GM12878 (cell line): ENCODE measurements around the gene FBXL3. TPM values are rescaled to one million over a fixed set of nuclear protein-coding genes. Genes with fewer than 3 reads are reported as not detected.

Experiments used
- ATAC-seq: fragments of 200-7000 bp; cut with Tn5 transposase; 3 replicates; pipeline ENCODE4 v1.9.1; 2020; ENCODE audit warnings: mild to moderate bottlenecking, moderate library complexity
- BruUV-seq: library from RNA; stranded (reverse); fragments of 400-500 nt; replicated peaks from 2 replicates; lab custom pipeline; 2021; lab: Mats Ljungman, UMichigan
- CTCF ChIA-PET: fragments of 300-600 bp; sonication (Branson Sonifier 250); formaldehyde crosslinking; extraction: SDS; loops from one replicate; lab custom pipeline; 2021; ENCODE audit warnings: inconsistent platforms; lab: Yijun Ruan, JAX
- POLR2A ChIA-PET: fragments of 350-600 bp; formaldehyde crosslinking; extraction: SDS; loops from one replicate; lab custom pipeline; 2021; ENCODE audit warnings: inconsistent platforms; lab: Charles Lee
- RAD21 ChIA-PET: fragments of 300-600 bp; sonication (Branson Sonifier 250); formaldehyde crosslinking; loops from one replicate; lab custom pipeline; 2023; ENCODE audit warnings: antibody characterized with exemption; ENCODE audit not compliant: unreplicated experiment; lab: Charles Lee
- SMC1A ChIA-PET: fragments of 300-600 bp; sonication (Branson Sonifier 250); formaldehyde crosslinking; loops from one replicate; lab custom pipeline; 2023; ENCODE audit not compliant: unreplicated experiment, uncharacterized antibody; lab: Charles Lee
- DNase-seq: peaks from one replicate; pipeline ENCODE4 v3.0.0-alpha.2; 2011; ENCODE audit warnings: low read depth, low spot score
- FAIRE-seq: peaks from 3 replicates; lab custom pipeline; 2011; peaks lifted over from hg19 to GRCh38; lab: Jason Lieb, UNC
- H2AFZ ChIP-seq: 2 replicates; pipeline ENCODE4 v1.6.0; 2011; ENCODE audit warnings: low read depth, low read length, control low read depth; ENCODE audit not compliant: control insufficient read depth
- H3K27ac ChIP-seq: 2 replicates; pipeline ENCODE4 v1.5.1; 2011; ENCODE audit warnings: control low read depth; ENCODE audit not compliant: control insufficient read depth, insufficient read depth
- H3K27me3 ChIP-seq, 2 experiments: replicated peaks in 1 of 2; 2 replicates each; pipeline versions ENCODE4 v1.6.0 to v1.6.1; 2011; ENCODE audit warnings: low read length in 1 of 2; ENCODE audit not compliant: control insufficient read depth in 2 of 2, insufficient read depth in 2 of 2
- H3K36me3 ChIP-seq, 2 experiments: 2 replicates each; pipeline ENCODE4 v1.5.1; 2011; ENCODE audit warnings: low read length in 1 of 2; ENCODE audit not compliant: control insufficient read depth in 2 of 2, insufficient read depth in 2 of 2
- H3K4me1 ChIP-seq: 2 replicates; pipeline ENCODE4 v1.6.1; 2011; ENCODE audit warnings: mild to moderate bottlenecking, low read length, moderate library complexity, mixed read lengths; ENCODE audit not compliant: control insufficient read depth, insufficient read depth
- H3K4me2 ChIP-seq: 2 replicates; pipeline ENCODE4 v1.6.0; 2011; ENCODE audit warnings: control low read depth; ENCODE audit not compliant: control insufficient read depth, insufficient read depth
- H3K4me3 ChIP-seq: fragments of 200-600 bp; sonication (generic); 2 replicates; pipeline ENCODE4 v1.5.1; 2016
- H3K79me2 ChIP-seq: 2 replicates; pipeline ENCODE4 v1.6.0; 2011; ENCODE audit warnings: low read length; ENCODE audit not compliant: control insufficient read depth, insufficient read depth
- H3K9ac ChIP-seq: 2 replicates; pipeline ENCODE4 v1.8.0; 2011; ENCODE audit warnings: low read length, control low read depth, mixed read lengths; ENCODE audit not compliant: control insufficient read depth, insufficient read depth
- H3K9me3 ChIP-seq: replicated peaks from 3 replicates; pipeline ENCODE4 v1.5.1; 2011; ENCODE audit warnings: mild to moderate bottlenecking, low read length; ENCODE audit not compliant: control insufficient read depth, insufficient read depth
- H4K20me1 ChIP-seq: 2 replicates; pipeline ENCODE4 v1.6.0; 2011; ENCODE audit not compliant: control insufficient read depth, insufficient read depth
- CBX3 ChIP-seq: fragments of 200-600 bp; sonication (generic); IDR thresholded peaks from 2 replicates; pipeline ENCODE4 v1.6.1; 2016; ENCODE audit warnings: low read depth, borderline replicate concordance
- CREB1 ChIP-seq: IDR thresholded peaks from 2 replicates; pipeline ENCODE4 v1.6.1; 2012; ENCODE audit warnings: low read depth, mild to moderate bottlenecking, inconsistent platforms
- GABPA ChIP-seq: IDR thresholded peaks from 2 replicates; pipeline ENCODE4 v1.6.1; 2014; ENCODE audit warnings: antibody characterized with exemption, low read depth, mild to moderate bottlenecking, inconsistent platforms
- JUND ChIP-seq: IDR thresholded peaks from 2 replicates; pipeline ENCODE4 v1.6.1; 2012; ENCODE audit warnings: low read depth, mild to moderate bottlenecking, low read length, improper control_type of control experiment, moderate library complexity
- MEF2A ChIP-seq: IDR thresholded peaks from 2 replicates; pipeline ENCODE4 v1.6.1; 2011; ENCODE audit warnings: low read depth, mild to moderate bottlenecking, low read length, moderate library complexity; ENCODE audit not compliant: insufficient read depth
- MLLT1 ChIP-seq: fragments of 450-650 bp; IDR thresholded peaks from 2 replicates; pipeline ENCODE4 v1.6.1; 2016; ENCODE audit warnings: mild to moderate bottlenecking
- REST ChIP-seq: IDR thresholded peaks from 2 replicates; pipeline ENCODE4 v1.6.1; 2012; ENCODE audit warnings: mild to moderate bottlenecking, low read depth, low read length
- SMARCA5 ChIP-seq: fragments of 450-650 bp; IDR thresholded peaks from 2 replicates; pipeline ENCODE4 v1.6.1; 2017; ENCODE audit warnings: mild to moderate bottlenecking
- TCF12 ChIP-seq: IDR thresholded peaks from 2 replicates; pipeline ENCODE4 v1.6.1; 2011; ENCODE audit warnings: low read depth, mild to moderate bottlenecking, low read length
- ZNF384 ChIP-seq: IDR thresholded peaks from 2 replicates; pipeline ENCODE4 v1.6.1; 2012; ENCODE audit warnings: low read depth, mild to moderate bottlenecking, low read length, improper control_type of control experiment, borderline replicate concordance
- WGBS: methylation state at CpG from one replicate; pipeline ENCODE4 v1.1.6; 2016; ENCODE audit warnings: low lambda C conversion rate; ENCODE audit not compliant: insufficient replicate concordance, insufficient coverage; ENCODE audit errors: missing lambda C conversion rate; 5-methylcytosine and 5-hydroxymethylcytosine counted together
- in situ Hi-C: fragments of 300-500 bp; cut with MboI; formaldehyde crosslinking; loops from 9 replicates; pipeline ENCODE4 v1.14.3; 2018; ENCODE audit warnings: mixed read lengths
- intact Hi-C: fragments of 100-400 bp; cut with micrococcal nuclease; formaldehyde crosslinking; loops from one replicate; pipeline ENCODE4 v1.14.2; 2022; ENCODE audit not compliant: unreplicated experiment
- polyA plus RNA-seq, 11 experiments: library from polyadenylated mRNA; depleted of rRNA in 4 of 11; unstranded in 6 of 11; stranded (reverse) in 5 of 11; fragments of >200 nt; fragmentation: Nextera tagmentation in 4 of 11; fragmentation: Illumina TruSeq in 1 of 11; extraction: Ambion mirVana in 4 of 11; extraction: Trizol in 1 of 11; gene quantifications; 1 replicate in 1 of 11; 2 replicates in 10 of 11; pipeline versions ENCODE4 v1.2.1 to v1.2.3, GENCODE V29; 2011 to 2016; ENCODE audit warnings: inconsistent platforms in 2 of 11, missing spikeins in 2 of 11, low read depth in 1 of 11
- total RNA-seq, 4 experiments: library from RNA; depleted of rRNA in 3 of 4; stranded (reverse); fragments of >200 nt in 3 of 4; fragmentation: Illumina TruSeq in 1 of 4; extraction: Trizol in 1 of 4; gene quantifications; 2 replicates each; pipeline versions ENCODE4 v1.2.1 to v1.2.3, GENCODE V29; 2013 to 2021

Gene FBXL3
- total and polyA plus RNA-seq, 10 of the 15 experiments (the other 5 are each of a cell fraction or from before 2014, with no cell fraction given): 9.0 to 26.4 (median 19.7) TPM

GRCh38 chr13:77053192-77053591, 26.2 kb upstream of the FBXL3 start:
- H3K9ac ChIP-seq: no peak overlapping the region
- H4K20me1 ChIP-seq: no peaks in the 10 kb centered on the region
- DNase-seq (no peak), ATAC-seq (no peak), FAIRE-seq (no peak)
- no peak for TF ChIP-seq CBX3
- TF ChIP-seq JUND: no peak
- TF ChIP-seq TCF12: no peak
- TF ChIP-seq MLLT1: no peak
- TF ChIP-seq REST: no peak
- no peak for TF ChIP-seq CREB1
- TF ChIP-seq SMARCA5: no peak
- no peak for TF ChIP-seq ZNF384
- TF ChIP-seq GABPA: no peak
- TF ChIP-seq MEF2A: no peak
- no peaks in the 10 kb centered on the region for H3K79me2 ChIP-seq
- CTCF ChIA-PET: no interaction called here
- H3K4me3 ChIP-seq: no peak overlapping the region
- RAD21 ChIA-PET: no interaction called here
- H3K4me1 ChIP-seq: no peaks in the 10 kb centered on the region
- BruUV-seq: no TSS peak
- 84% methylated on average over 4 of the region's 4 CpGs for WGBS
- POLR2A ChIA-PET: interaction anchor here (0.6 to 0.9 kb wide), 3 partner anchors 10 to 220 kb away, joined by 3 to 7 read pairs (median 3); no protein-coding TSS in a partner anchor
- no peak overlapping the region for H3K4me2 ChIP-seq
- no peak overlapping the region for H2AFZ ChIP-seq
- SMC1A ChIA-PET: interaction anchor here (0.6 to 1.7 kb wide), 2 partner anchors 25 to 50 kb away, joined by 3 to 4 read pairs; no protein-coding TSS in a partner anchor
- peaks cover 6 to 33% of the 10 kb centered on the region in 2 experiments; a peak in 3 of 4 replicates for H3K36me3 ChIP-seq
- H3K27ac ChIP-seq: no peak overlapping the region
- intact Hi-C loops (no loop called here), in situ Hi-C loops (no loop called here)
- H3K9me3 ChIP-seq: no peaks in the 10 kb centered on the region
- no peaks in the 10 kb centered on the region for H3K27me3 ChIP-seq
